ENCODE measurements around the gene SDE2. TPM values are rescaled to one million over a fixed set of nuclear protein-coding genes. Genes with fewer than 3 reads are reported as not detected.

Gene SDE2
- total and polyA plus RNA-seq, 9 donors = 13.1 to 24.4 (median 17.9) TPM

Small RNA genes lying within 50 kb of the gene (small RNA-seq; reads per million reads assigned to genes)
- gene AL117348.1 = not detected
- not detected for gene NDUFA3P3

Other genes with a start within 250 kb of the SDE2 start
- gene SRP9, start 221.5 kb downstream of the SDE2 start, total RNA-seq = 100 to 1,000 TPM; 151 to 239 (median 193) TPM
- gene SRP9, start 221.5 kb downstream of the SDE2 start, polyA plus RNA-seq = 100 to 1,000 TPM; 186 to 187 TPM
- gene EPHX1, start 189.2 kb downstream of the SDE2 start, total RNA-seq = 100 to 1,000 TPM; 213 to 462 (median 302) TPM
- 100 to 1,000 TPM; 285 to 566 TPM for gene EPHX1, start 189.2 kb downstream of the SDE2 start, polyA plus RNA-seq
- 10 to 100 TPM; 42.4 to 82.8 (median 65.5) TPM for gene TMEM63A, start 117.0 kb downstream of the SDE2 start, total RNA-seq
- gene TMEM63A, start 117.0 kb downstream of the SDE2 start, polyA plus RNA-seq = 10 to 100 TPM; 29.6 to 36.2 TPM
- 1 to 10 TPM; 1.3 to 5.1 (median 2.0) TPM for gene LEFTY1, start 110.2 kb downstream of the SDE2 start, total RNA-seq
- gene LEFTY1, start 110.2 kb downstream of the SDE2 start, polyA plus RNA-seq = 1 to 10 TPM in 1 of 2 donors, under 1 TPM in 1; 0.43 to 3.8 TPM
- 10 to 100 TPM; 48.8 to 93.3 (median 58.7) TPM for gene PYCR2, start 75.1 kb downstream of the SDE2 start, total RNA-seq
- gene PYCR2, start 75.1 kb downstream of the SDE2 start, polyA plus RNA-seq = 10 to 100 TPM; 35.8 to 66.1 TPM
- gene LEFTY2, start 58.1 kb downstream of the SDE2 start, total RNA-seq = 100 to 1,000 TPM in 1 of 7 donors, 10 to 100 TPM in 5, 1 to 10 TPM in 1; 9.7 to 196 (median 21.4) TPM
- 10 to 100 TPM; 20.3 to 37.2 TPM for gene LEFTY2, start 58.1 kb downstream of the SDE2 start, polyA plus RNA-seq
- 100 to 1,000 TPM; 266 to 526 (median 420) TPM for gene H3-3A, start 63.4 kb upstream of the SDE2 start, total RNA-seq
- gene H3-3A, start 63.4 kb upstream of the SDE2 start, polyA plus RNA-seq = 100 to 1,000 TPM; 500 to 590 TPM
- 10 to 100 TPM; 28.1 to 45.9 (median 35.9) TPM for gene ACBD3, start 187.4 kb upstream of the SDE2 start, total RNA-seq
- 10 to 100 TPM; 17.6 to 26.1 TPM for gene ACBD3, start 187.4 kb upstream of the SDE2 start, polyA plus RNA-seq
- gene MIXL1, start 224.3 kb upstream of the SDE2 start, total RNA-seq = under 1 TPM in 5 of 7 donors, not detected in 2; 0.15 to 0.78 (median 0.34) TPM
- gene MIXL1, start 224.3 kb upstream of the SDE2 start, polyA plus RNA-seq = under 1 TPM; 0.23 to 0.55 TPM

All from ovary (tissue), 9 donors.